T-helper 2 cell treated with Interferon-gamma antibody and Interleukin-4, amounts not matched to agents 5 μg/mL and 100 μg/mL, for 36 hours (primary cell): ENCODE measurements around the gene PRX.
A peak's percentile ranks its signal among the peaks of the same experiment; 100 is the strongest.
"Not testable (repeated sequence)": the region's sequence is repeated elsewhere in the genome, so short reads cannot be mapped to it uniquely, and the experiment has no call there.

Experiments
- DNase-seq: peaks from one replicate; pipeline ENCODE4 v3.0.0; 2021; ENCODE audit warnings: low spot score
- H3K27ac Mint-ChIP-seq: one replicate; pipeline ENCODE4 v1.8.0; 2021; ENCODE audit warnings: mild to moderate bottlenecking, mixed read lengths
- H3K27me3 Mint-ChIP-seq: one replicate; pipeline ENCODE4 v1.8.0; 2021; ENCODE audit warnings: low read depth, mixed read lengths
- H3K36me3 Mint-ChIP-seq: one replicate; pipeline ENCODE4 v1.8.0; 2021; ENCODE audit warnings: low read depth, mixed read lengths
- H3K4me1 Mint-ChIP-seq: one replicate; pipeline ENCODE4 v1.8.0; 2021; ENCODE audit warnings: low read depth, mixed read lengths
- H3K4me3 Mint-ChIP-seq: one replicate; pipeline ENCODE4 v1.8.0; 2022; ENCODE audit warnings: mild to moderate bottlenecking, moderate library complexity, mixed read lengths
- H3K9me3 Mint-ChIP-seq: one replicate; pipeline ENCODE4 v1.8.0; 2021; ENCODE audit warnings: mixed read lengths

The PRX gene

GRCh38 chr19:40379446-40380198 lies 33.6 kb downstream of the PRX start:
- Mint-ChIP-seq H3K36me3 (no peaks in the 10 kb centered on the region), H3K4me3 (no peak overlapping the region), H3K27ac (no peak overlapping the region), H3K9me3 (no peaks in the 10 kb centered on the region), H3K27me3 (no peaks in the 10 kb centered on the region), H3K4me1 (peaks cover 3% of the 10 kb centered on the region)
- DNase-seq = no peak

- H3K4me1 Mint-ChIP-seq = peaks cover 3% of the 10 kb centered on the region
- no peak overlapping the region for H3K27ac Mint-ChIP-seq
- H3K36me3 Mint-ChIP-seq = no peaks in the 10 kb centered on the region
- no peak overlapping the region for H3K4me3 Mint-ChIP-seq
- H3K9me3 Mint-ChIP-seq = no peaks in the 10 kb centered on the region
- no peak for DNase-seq
- H3K27me3 Mint-ChIP-seq = no peaks in the 10 kb centered on the region
Measured at GRCh38 chr19:40378509-40378908, 34.7 kb downstream of the PRX start.

- Mint-ChIP-seq H3K4me3 (no peak overlapping the region), H3K4me1 (peaks cover 3% of the 10 kb centered on the region), H3K9me3 (no peaks in the 10 kb centered on the region), H3K27ac (no peak overlapping the region), H3K27me3 (no peaks in the 10 kb centered on the region), H3K36me3 (no peaks in the 10 kb centered on the region)
- no peak for DNase-seq
Measured at GRCh38 chr19:40377876-40378385, 35.2 kb downstream of the PRX start.

GRCh38 chr19:40376286-40376862 lies 36.8 kb downstream of the PRX start:
- no peaks in the 10 kb centered on the region for H3K27me3 Mint-ChIP-seq
- H3K27ac Mint-ChIP-seq = no peak overlapping the region
- DNase-seq = no peak
- no peak overlapping the region for H3K4me3 Mint-ChIP-seq
- no peaks in the 10 kb centered on the region for H3K36me3 Mint-ChIP-seq
- peaks cover 3% of the 10 kb centered on the region for H3K4me1 Mint-ChIP-seq
- no peaks in the 10 kb centered on the region for H3K9me3 Mint-ChIP-seq

DNA sequence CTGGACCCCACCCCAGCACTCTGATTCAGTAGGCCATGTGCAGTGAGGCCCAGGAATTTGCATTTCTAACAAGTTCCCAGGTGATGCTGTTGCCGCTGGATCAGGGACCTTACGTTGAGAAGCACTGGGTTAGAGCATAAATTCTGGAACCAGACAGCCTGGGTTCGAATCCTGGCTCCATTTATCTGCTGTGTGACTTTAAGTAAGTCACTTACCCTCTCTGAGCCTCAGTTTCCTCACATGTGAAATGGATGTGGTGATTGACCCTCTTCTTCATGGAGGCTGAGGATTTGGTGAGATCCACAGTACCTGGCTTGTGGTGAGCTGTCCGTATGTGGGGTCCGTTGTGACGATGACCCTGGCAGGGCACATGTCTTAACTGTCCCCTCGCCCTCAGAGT lies 39.1 kb downstream of the PRX start:
- DNase-seq = no peak
- H3K36me3 Mint-ChIP-seq = no peaks in the 10 kb centered on the region
- H3K27ac Mint-ChIP-seq = no peak overlapping the region
- no peaks in the 10 kb centered on the region for H3K27me3 Mint-ChIP-seq
- H3K4me3 Mint-ChIP-seq = no peak overlapping the region
- H3K4me1 Mint-ChIP-seq = peaks cover 3% of the 10 kb centered on the region
- no peaks in the 10 kb centered on the region for H3K9me3 Mint-ChIP-seq

DNA sequence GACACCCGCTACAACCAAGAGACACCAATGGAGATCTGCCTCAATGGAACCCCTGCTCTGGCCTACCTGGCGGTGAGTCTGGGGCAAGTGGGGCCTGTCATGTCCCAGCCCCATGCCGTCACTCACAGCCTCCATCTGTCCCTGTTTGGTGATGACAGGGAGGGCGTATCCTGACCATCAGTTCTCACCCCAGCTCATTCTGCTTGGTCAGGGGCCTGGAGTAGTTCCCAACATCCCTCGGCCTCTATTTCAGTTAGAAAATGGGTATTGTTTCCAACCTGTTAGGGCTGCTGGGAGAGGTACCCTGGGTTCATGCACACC lies 41.4 kb downstream of the PRX start:
- Mint-ChIP-seq H3K4me1 (peaks cover 3% of the 10 kb centered on the region), H3K27ac (no peak overlapping the region), H3K27me3 (no peaks in the 10 kb centered on the region), H3K4me3 (no peak overlapping the region), H3K9me3 (no peaks in the 10 kb centered on the region), H3K36me3 (peaks cover 4% of the 10 kb centered on the region)
- no peak for DNase-seq

DNA sequence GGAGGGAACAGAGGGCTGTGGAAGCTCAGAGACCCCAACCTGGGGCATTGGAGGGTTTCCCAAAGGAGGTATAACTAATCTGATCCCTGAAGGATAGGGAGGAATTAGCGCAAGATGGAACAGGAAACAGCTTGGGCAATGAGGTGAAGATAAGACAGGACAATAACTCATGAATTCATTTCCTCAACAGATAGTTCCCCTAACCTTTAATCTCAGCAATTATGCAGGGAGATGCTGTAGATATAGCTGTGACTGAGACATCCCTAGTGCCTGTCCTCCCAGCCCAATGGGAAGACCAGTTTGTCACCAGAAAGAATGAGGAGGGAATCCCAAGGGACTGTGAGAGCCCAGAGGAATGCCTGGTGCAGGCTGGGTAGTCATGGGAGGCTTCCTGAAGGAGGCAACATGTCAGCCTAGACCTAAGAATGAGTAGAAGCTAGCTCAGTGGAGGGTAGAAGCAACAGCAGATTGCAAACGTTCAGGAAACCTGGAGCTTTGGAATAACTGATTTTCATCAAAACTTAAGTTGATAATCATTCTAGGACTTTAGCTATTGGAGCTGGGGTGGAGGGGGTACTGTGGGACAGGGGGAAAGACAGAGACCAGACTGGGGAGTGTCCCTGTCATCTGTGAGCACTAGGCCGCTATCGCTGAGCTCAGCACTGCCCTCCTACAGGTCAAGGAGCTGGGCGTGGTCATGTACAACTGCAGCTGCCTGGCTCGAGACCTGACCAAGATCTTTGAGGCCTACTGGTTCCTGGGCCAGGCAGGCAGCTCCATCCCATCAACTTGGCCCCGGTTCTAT lies 42.0 kb downstream of the PRX start:
- peaks cover 3% of the 10 kb centered on the region for H3K4me1 Mint-ChIP-seq
- no peak overlapping the region for H3K27ac Mint-ChIP-seq
- H3K36me3 Mint-ChIP-seq = peaks cover 4% of the 10 kb centered on the region
- no peak for DNase-seq
- no peaks in the 10 kb centered on the region for H3K27me3 Mint-ChIP-seq
- H3K4me3 Mint-ChIP-seq = no peak overlapping the region
- H3K9me3 Mint-ChIP-seq = no peaks in the 10 kb centered on the region

DNA sequence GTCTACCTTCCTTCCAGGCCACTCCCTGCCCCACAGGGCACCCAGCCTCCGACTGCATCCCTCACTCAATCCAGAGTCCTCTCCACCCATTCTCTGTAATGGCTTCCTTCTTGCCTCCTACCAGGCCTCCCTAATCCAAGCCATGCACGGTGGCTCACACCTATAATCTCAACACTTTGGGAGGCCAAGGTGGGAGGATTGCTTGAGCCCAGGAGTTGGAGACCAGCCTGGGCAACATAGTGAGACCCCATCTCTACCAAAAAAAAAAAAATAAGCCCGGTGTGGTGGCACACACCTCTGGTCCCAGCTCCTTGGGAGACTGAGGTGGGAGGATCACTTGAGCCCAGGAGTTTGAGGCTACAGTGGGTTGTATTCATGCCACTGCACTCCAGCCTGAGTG lies 42.9 kb downstream of the PRX start:
- H3K36me3 Mint-ChIP-seq, DNase-seq, H3K4me1 Mint-ChIP-seq, H3K4me3 Mint-ChIP-seq, H3K9me3 Mint-ChIP-seq, H3K27me3 Mint-ChIP-seq, H3K27ac Mint-ChIP-seq: not testable (repeated sequence)

GRCh38 chr19:40369797-40370196 lies 43.4 kb downstream of the PRX start:
- no peak for DNase-seq
- Mint-ChIP-seq H3K27ac (no peak overlapping the region), H3K4me3 (no peak overlapping the region), H3K9me3 (no peaks in the 10 kb centered on the region), H3K4me1 (peaks cover 6% of the 10 kb centered on the region), H3K27me3 (no peaks in the 10 kb centered on the region), H3K36me3 (peaks cover 7% of the 10 kb centered on the region)

- no peak for DNase-seq
- Mint-ChIP-seq H3K9me3 (no peaks in the 10 kb centered on the region), H3K4me3 (no peak overlapping the region), H3K27me3 (no peaks in the 10 kb centered on the region), H3K27ac (no peak overlapping the region), H3K36me3 (peaks cover 7% of the 10 kb centered on the region), H3K4me1 (peaks cover 11% of the 10 kb centered on the region)
Measured at GRCh38 chr19:40367577-40368434, 45.4 kb downstream of the PRX start.

DNA sequence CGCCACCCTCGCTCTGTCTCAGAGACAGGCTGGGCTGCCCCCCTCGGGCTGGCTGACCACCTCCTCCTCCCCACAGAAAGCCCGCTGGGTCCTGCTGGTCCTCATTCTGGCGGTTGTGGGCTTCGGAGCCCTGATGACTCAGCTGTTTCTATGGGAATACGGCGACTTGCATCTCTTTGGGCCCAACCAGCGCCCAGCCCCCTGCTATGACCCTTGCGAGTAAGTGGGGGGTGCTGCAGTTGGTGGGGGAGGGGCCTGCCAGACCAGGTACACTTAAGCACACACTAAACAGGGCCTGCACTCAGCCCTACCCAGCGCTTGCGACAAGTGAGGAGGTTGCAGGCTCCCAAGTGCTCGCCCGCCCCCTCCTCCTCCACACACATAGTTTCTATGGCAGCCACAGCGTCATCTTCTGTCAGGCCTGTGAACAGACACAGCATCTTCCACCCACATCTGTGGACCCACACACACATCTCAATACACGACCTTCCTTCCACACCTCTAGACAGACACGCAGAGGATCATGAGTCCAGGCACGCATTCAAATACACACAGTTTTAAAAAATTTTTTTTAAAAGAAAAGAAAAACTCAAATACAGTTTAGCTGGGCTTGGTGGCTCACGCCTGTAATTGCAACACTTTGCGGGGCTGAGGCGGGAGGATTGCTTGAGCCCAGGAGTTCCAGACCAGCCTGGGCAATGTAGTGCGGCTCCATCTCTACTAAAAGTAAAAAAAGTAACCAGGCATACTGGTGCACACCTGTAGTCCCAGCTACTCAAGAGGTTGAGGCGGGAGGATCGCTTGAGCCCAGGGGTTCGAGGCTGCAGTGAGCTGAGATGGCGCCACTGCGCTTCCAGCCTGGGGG lies 46.2 kb downstream of the PRX start:
- H3K4me3 Mint-ChIP-seq = no peak overlapping the region
- H3K36me3 Mint-ChIP-seq = peaks cover 7% of the 10 kb centered on the region
- no peak overlapping the region for H3K27ac Mint-ChIP-seq
- no peak for DNase-seq
- H3K9me3 Mint-ChIP-seq = no peaks in the 10 kb centered on the region
- H3K27me3 Mint-ChIP-seq = no peaks in the 10 kb centered on the region
- peaks cover 11% of the 10 kb centered on the region for H3K4me1 Mint-ChIP-seq

- no peaks in the 10 kb centered on the region for H3K9me3 Mint-ChIP-seq
- H3K4me1 Mint-ChIP-seq = peaks cover 12% of the 10 kb centered on the region
- peaks cover 7% of the 10 kb centered on the region for H3K36me3 Mint-ChIP-seq
- H3K4me3 Mint-ChIP-seq = peak overlapping the region; percentile 52
- no peaks in the 10 kb centered on the region for H3K27me3 Mint-ChIP-seq
- no peak overlapping the region for H3K27ac Mint-ChIP-seq
- DNase-seq = peak; percentile 30
Measured at GRCh38 chr19:40365613-40366401, 47.4 kb downstream of the PRX start.
